NCI-H1436 (cell line): ENCODE data around the gene CELSR3.

Experiments used
- DNase-seq: peaks from one replicate; lab custom pipeline; 2025; lab: John Stamatoyannopoulos, UW

Gene CELSR3

GRCh38 chr3:48599509-48600285 lies 63.0 kb downstream of the CELSR3 start:
- DNase-seq = no peak

DNA sequence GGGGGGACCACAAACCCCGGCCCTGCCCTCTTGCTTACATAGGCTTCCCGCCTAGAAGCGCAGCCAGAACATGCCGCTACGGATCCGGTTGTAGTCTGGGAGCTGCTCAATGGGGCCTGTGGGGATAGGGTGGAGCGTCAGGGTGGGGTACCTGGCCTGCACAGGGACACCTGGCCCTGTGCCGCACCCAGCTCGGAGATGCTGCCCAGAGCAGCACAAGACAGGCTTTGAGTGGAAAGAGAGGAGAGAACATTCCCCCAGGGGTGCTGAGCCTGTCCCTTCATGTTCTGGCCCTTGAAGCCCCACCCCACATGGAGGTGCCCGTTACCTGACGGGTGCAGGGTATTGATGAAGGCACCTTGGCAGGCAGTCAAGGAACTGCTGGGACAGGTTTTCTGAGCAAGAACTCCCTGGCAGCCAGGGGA lies 63.6 kb downstream of the CELSR3 start:
- no peak for DNase-seq

- no peak for DNase-seq
These were observed 64.2 kb downstream of the CELSR3 start for GRCh38 chr3:48598323-48599076.

DNA sequence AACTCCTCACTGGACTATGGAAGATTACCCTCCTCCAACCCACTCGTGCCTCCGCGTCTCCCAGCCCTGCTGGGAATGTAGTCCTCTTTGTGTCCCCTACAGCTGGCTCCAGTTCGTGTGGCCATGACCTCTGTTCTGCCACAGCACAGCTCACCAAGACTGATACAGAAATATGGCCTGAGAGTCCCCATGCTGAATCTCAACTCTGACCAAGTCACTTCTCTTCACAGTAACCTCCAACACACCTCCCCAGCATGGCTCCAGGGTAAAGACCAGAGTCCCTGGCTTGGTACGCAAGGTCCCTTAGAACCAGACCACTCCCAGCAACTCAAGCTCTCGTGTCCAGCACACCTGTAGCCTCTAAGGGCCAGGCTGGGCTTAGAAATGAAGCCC lies 65.3 kb downstream of the CELSR3 start:
- DNase-seq = no peak

- DNase-seq = no peak
These were observed 65.8 kb downstream of the CELSR3 start for GRCh38 chr3:48596676-48597407.

DNA sequence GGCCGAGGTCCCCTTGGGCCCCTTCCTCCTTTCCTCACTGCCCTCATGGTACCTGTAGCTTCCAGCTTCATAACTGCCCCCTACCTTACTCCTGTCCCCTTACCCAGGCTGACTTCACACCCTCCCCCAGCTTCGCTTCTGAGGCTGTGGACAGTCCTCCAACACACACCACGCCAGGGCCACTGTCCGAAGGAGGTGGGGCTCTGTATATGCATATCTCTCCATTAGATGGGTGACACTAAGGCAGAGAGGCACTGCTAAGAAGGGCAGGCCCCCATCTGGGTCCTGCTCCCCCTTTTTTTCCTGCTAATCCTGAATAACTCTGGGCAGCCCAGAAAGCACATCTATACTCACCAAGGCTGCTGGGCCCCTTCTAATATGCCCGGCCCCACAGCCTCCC lies 66.5 kb downstream of the CELSR3 start:
- DNase-seq = no peak

DNA sequence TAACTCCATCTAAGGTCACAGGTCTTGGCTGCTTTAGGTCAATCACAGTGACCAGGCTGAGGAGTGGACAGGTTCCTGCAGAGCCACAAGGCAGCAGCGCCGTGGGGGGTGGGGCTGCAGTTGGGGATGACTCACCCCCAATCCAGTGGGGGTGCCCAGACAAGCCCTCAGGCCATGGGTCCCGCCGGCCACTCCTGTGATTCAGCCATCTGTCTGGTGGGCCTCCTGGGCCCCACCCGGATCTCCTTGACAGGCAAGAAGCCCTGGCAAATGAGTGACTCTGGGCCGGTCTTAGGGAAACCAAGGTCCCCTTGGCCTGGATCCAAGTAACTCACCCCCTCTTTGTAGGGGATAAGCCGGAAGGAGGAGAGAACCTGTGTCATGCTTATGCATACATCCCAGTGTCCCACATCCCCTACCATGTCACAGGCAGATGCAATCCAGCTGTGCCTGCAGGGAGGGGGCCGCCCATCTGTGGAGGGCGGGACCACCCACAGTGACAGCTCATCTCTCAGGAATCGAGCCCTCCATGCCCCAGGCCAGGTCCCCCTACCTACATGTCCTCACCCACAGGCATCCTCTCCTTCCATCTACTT lies 67.1 kb downstream of the CELSR3 start:
- no peak for DNase-seq

GRCh38 chr3:48595075-48595525 lies 67.6 kb downstream of the CELSR3 start, which contains the start of gene COL7A1:
TSS of gene COL7A1 (minus strand) at chr3:48595329. CDS start at chr3:48595159, 170 bp downstream.
- no peak for DNase-seq

- DNase-seq = no peak
These were observed 68.2 kb downstream of the CELSR3 start for GRCh38 chr3:48594417-48595049.

DNA sequence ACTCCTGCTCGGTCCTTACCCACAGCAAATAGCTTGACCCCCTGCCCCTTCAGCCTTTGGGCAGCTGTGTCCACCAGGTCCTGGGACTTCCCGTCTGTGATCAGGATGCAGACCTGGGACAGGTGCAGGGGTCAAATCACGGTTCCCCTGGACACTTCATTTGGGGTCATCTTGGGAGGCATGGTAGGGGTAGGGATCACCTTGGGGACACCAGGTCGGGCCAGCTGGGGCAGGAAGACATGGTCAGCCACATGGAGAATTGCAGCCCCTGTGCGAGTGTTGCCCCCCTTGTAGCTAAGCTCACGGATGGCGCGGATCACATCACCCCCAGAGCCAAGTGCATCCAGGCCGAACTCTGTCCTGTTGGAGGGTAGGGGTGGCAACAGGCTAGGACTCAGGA lies 69.3 kb downstream of the CELSR3 start:
- no peak for DNase-seq

- DNase-seq = no peak
These were observed 70.1 kb downstream of the CELSR3 start for GRCh38 chr3:48592519-48593087.

DNA sequence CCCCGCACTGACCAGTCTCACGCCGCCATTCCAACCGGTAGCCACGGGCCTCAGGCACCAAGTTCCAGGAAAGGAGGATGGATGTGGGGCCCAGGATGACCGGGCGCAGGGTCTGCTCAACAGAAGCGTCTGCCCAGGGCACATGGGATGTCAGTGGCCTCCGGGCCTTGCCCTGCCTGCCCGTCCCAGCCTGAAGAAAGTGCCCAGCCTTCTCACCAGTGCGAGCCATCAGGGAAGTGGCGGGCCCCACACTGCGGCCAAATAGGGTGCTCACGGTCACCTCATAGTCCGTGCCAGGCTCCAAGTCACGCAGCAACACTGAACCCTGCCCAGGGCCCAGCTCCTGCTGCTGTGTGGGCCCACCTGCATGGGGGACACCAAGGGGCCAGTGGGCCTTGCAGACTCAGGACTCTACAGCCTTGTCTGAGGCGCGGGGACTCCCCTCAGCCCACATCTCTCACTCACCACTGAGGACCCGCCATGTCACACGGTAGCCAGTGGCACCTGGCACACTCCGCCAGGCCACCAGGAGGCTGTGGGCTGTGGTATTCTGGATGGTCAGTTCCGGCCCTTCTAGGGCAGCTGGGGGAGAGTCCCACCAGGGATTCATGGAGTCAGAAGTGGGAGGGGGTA lies 70.7 kb downstream of the CELSR3 start:
- DNase-seq = no peak

- DNase-seq = no peak
These were observed 71.2 kb downstream of the CELSR3 start for GRCh38 chr3:48591436-48591835.

DNA sequence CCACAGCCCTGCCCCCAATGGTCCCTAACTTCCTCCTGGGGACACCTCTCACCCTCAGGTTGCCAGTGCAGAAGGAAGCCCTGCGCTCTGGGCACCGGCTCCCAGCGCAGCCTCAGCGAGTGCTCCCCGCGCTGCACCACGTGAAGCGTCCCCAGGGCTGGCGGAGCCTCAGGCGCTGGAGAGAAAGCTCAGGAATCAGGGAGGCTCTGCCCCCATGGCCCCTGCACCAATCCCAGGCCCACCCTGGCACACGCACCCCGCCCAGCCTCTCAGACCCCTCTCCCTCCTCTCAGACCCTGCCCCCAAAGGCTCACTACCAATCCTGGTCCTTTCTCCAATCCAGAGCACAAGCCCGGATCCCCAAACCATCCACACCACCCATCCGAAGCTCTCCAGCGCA lies 74.5 kb downstream of the CELSR3 start:
- peak; percentile 28 for DNase-seq

DNA sequence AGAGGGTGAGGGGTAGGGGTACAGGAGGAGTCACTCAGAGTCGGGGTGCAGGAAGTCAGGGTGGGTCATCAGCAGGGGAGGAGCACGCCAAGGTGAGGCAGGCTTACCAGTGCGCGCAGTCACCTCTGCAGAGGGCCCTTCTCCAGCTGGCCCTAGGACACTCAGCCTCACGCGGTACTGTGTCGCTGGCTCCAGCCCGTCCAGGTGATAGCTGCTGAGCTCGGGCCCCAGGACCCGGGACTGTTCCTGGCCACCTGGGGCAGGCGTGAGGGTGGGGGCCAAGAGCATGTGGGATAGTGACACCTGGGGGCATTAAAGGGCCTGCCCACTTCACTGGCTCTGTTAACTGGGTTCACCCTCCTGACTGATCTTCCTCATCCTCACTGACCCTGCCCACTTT lies 75.0 kb downstream of the CELSR3 start:
- DNase-seq = no peak
